Fibroblast of lung (primary cell): ENCODE data around the gene CRY1. TPM values are rescaled to one million over a fixed set of nuclear protein-coding genes. Genes with fewer than 3 reads are reported as not detected.

Experiments
- DNase-seq, 2 donors: peaks; one replicate each; pipeline versions ENCODE4 v3.0.0 to v3.0.0-alpha.2; 2010; ENCODE audit warnings: low read depth in 2 of 2
- H2AFZ ChIP-seq: 2 replicates; pipeline ENCODE4 v1.5.1; 2012; ENCODE audit warnings: low read length, control low read depth, inconsistent platforms
- H3K27ac ChIP-seq: 2 replicates; pipeline ENCODE4 v1.5.1; 2011; ENCODE audit warnings: low read length, control low read depth; ENCODE audit not compliant: insufficient read depth
- H3K27me3 ChIP-seq: 2 replicates; pipeline ENCODE4 v1.5.1; 2011; ENCODE audit warnings: mild to moderate bottlenecking, low read length; ENCODE audit not compliant: control insufficient read depth, insufficient read depth
- H3K36me3 ChIP-seq: 2 replicates; pipeline ENCODE4 v1.5.1; 2011; ENCODE audit warnings: low read length; ENCODE audit not compliant: control insufficient read depth, insufficient read depth
- H3K4me1 ChIP-seq: 2 replicates; pipeline ENCODE4 v1.5.1; 2011; ENCODE audit warnings: low read length; ENCODE audit not compliant: control insufficient read depth, insufficient read depth; ENCODE audit errors: extremely low read depth
- H3K4me2 ChIP-seq: 2 replicates; pipeline ENCODE4 v1.5.1; 2011; ENCODE audit warnings: low read length, control low read depth; ENCODE audit not compliant: insufficient read depth; ENCODE audit errors: extremely low read depth
- H3K4me3 ChIP-seq, 4 experiments: fragments of 200-600 bp in 1 of 4; sonication (generic) in 1 of 4; replicated peaks in 1 of 4; 2 replicates each; pipeline ENCODE4 v1.5.1; 2011 to 2016; ENCODE audit warnings: low read length in 4 of 4, low read depth in 3 of 4, mild to moderate bottlenecking in 3 of 4, control low read depth in 2 of 4, inconsistent platforms in 1 of 4, mixed read lengths in 1 of 4; ENCODE audit not compliant: insufficient read depth in 1 of 4; ENCODE audit errors: control extremely low read depth in 1 of 4
- H3K79me2 ChIP-seq: 2 replicates; pipeline ENCODE4 v1.5.1; 2012; ENCODE audit warnings: mild to moderate bottlenecking, low read length, inconsistent platforms; ENCODE audit not compliant: control insufficient read depth, insufficient read depth
- H3K9ac ChIP-seq: 2 replicates; pipeline ENCODE4 v1.5.1; 2011; ENCODE audit warnings: mild to moderate bottlenecking, low read length, control low read depth; ENCODE audit not compliant: insufficient read depth
- H3K9me3 ChIP-seq: 2 replicates; pipeline ENCODE4 v1.5.1; 2012; ENCODE audit warnings: low read depth, low read length; ENCODE audit not compliant: control insufficient read depth, insufficient read depth
- H4K20me1 ChIP-seq: 2 replicates; pipeline ENCODE4 v1.5.1; 2011; ENCODE audit warnings: low read length; ENCODE audit not compliant: control insufficient read depth, insufficient read depth; ENCODE audit errors: extremely low read depth
- EZH2 ChIP-seq: IDR thresholded peaks from 2 replicates; pipeline ENCODE4 v1.5.1; 2012; ENCODE audit warnings: low read length, control low read depth, mild to moderate bottlenecking; ENCODE audit errors: missing control alignments
- polyA plus RNA-seq, 2 donors: library from polyadenylated mRNA; depleted of rRNA in 1 of 2; stranded (reverse) in 1 of 2; unstranded in 1 of 2; fragments of >200 nt; gene quantifications; 2 replicates each; pipeline ENCODE4 v1.2.1, GENCODE V29; 2011 to 2012; ENCODE audit warnings: missing spikeins in 1 of 2
- total RNA-seq: library from RNA; depleted of rRNA; stranded (reverse); fragments of >200 nt; gene quantifications from 2 replicates; pipeline ENCODE4 v1.2.1, GENCODE V29; 2014
- TF ChIP-seq, protein P1 (sequence below), 2 donors: IDR thresholded peaks in 1 of 2; conservative IDR thresholded peaks in 1 of 2; 1 replicate in 1 of 2; 2 replicates in 1 of 2; pipeline ENCODE4 v1.5.1; 2011 to 2012; ENCODE audit warnings: low read length in 2 of 2, control low read depth in 1 of 2, inconsistent platforms in 1 of 2, low read depth in 1 of 2, mild to moderate bottlenecking in 1 of 2

Gene CRY1
- total and polyA plus RNA-seq, 2 donors (not counting 1 experiment from before 2014, with no cell fraction given): 9.6 to 12.9 TPM

DNA sequence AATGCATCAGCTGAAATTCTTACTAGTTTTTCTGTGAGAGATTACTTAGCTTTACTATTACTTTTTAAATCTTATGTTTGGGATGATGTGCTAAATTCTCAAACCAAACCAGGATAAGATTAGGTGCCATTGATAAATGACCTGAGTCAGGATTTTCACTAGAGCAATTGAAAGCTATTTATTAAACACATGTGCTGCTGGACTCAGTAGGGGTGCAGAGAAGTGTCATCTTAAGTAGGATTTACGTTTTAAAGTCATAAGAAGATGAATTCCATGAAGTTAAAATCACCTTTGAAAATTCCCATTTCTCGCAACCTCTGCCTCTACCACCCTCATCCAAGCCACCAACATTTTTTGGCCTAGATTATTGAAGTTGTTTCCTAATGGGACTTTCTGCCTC, 128.8 kb downstream of the CRY1 start:
- H3K4me2 ChIP-seq: no peak overlapping the region
- H3K9me3 ChIP-seq: no peaks in the 10 kb centered on the region
- no peak overlapping the region for H3K27ac ChIP-seq
- peaks cover 15% of the 10 kb centered on the region for H4K20me1 ChIP-seq
- no peak overlapping the region for H2AFZ ChIP-seq
- no peaks in the 10 kb centered on the region for H3K4me1 ChIP-seq
- peaks cover 3% of the 10 kb centered on the region for H3K36me3 ChIP-seq
- DNase-seq: no peak
- TF ChIP-seq, protein P1, sequence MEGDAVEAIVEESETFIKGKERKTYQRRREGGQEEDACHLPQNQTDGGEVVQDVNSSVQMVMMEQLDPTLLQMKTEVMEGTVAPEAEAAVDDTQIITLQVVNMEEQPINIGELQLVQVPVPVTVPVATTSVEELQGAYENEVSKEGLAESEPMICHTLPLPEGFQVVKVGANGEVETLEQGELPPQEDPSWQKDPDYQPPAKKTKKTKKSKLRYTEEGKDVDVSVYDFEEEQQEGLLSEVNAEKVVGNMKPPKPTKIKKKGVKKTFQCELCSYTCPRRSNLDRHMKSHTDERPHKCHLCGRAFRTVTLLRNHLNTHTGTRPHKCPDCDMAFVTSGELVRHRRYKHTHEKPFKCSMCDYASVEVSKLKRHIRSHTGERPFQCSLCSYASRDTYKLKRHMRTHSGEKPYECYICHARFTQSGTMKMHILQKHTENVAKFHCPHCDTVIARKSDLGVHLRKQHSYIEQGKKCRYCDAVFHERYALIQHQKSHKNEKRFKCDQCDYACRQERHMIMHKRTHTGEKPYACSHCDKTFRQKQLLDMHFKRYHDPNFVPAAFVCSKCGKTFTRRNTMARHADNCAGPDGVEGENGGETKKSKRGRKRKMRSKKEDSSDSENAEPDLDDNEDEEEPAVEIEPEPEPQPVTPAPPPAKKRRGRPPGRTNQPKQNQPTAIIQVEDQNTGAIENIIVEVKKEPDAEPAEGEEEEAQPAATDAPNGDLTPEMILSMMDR (conservative IDR thresholded peaks at IDR 0.05 in 1 of 2, IDR thresholded peaks at IDR 0.05 in 1 of 2; ENCODE audit: low read depth in 1 of 2, low read length in 2 of 2): no peak
- no peak for TF ChIP-seq EZH2
- no peak overlapping the region for H3K9ac ChIP-seq
- H3K27me3 ChIP-seq: no peaks in the 10 kb centered on the region
- peaks cover 72% of the 10 kb centered on the region for H3K79me2 ChIP-seq
- no peak overlapping the region for H3K4me3 ChIP-seq

DNA sequence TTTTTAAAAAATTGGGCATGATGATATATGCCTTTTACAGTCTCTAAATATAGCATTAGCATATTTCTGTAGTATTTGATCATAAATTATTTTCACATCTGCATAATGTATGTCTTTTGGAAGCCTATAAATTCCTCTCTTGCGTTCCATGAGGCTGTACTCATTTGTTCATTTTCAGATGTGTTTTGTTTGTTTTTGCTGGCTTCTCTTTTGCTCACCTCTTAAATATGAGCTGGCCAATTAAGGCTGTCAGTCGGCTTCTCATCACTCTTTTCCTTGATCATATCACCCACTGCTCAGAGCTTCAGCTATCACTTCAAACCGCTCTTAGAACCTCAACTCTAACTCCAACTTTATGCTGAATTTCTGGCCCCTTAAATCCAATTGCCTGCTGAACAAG, 131.1 kb downstream of the CRY1 start:
- DNase-seq: no peak
- no peak overlapping the region for H3K4me2 ChIP-seq
- H3K9me3 ChIP-seq: no peaks in the 10 kb centered on the region
- H3K9ac ChIP-seq: no peak overlapping the region
- TF ChIP-seq, protein P1 (conservative IDR thresholded peaks at IDR 0.05 in 1 of 2, IDR thresholded peaks at IDR 0.05 in 1 of 2; ENCODE audit: low read depth in 1 of 2, low read length in 2 of 2): no peak
- TF ChIP-seq EZH2: no peak
- H3K27ac ChIP-seq: no peak overlapping the region
- no peak overlapping the region for H3K4me3 ChIP-seq
- H4K20me1 ChIP-seq: peaks cover 14% of the 10 kb centered on the region
- H3K36me3 ChIP-seq: peaks cover 1% of the 10 kb centered on the region
- no peaks in the 10 kb centered on the region for H3K4me1 ChIP-seq
- peaks cover 91% of the 10 kb centered on the region for H3K79me2 ChIP-seq
- no peaks in the 10 kb centered on the region for H3K27me3 ChIP-seq
- no peak overlapping the region for H2AFZ ChIP-seq

DNA sequence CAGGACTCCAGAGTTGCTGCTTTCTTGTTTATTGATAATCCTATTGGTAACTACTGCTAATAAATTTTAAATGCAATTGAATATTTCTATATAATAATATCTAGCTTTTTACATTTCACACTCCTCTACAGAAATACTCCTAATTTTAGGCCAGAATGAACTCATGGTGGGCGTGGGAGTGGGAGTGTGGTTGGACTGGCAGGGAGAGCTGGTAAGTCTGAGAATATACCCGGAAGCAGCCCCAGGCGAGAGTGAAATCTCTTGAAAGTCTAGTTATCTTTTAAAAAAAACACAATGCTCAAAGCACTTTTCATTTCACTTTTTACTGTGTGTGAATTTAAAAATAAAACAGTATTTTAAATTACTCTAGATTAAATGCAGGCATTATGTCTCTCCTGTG, 132.9 kb downstream of the CRY1 start:
- DNase-seq: no peak
- peaks cover 90% of the 10 kb centered on the region for H3K79me2 ChIP-seq
- no peak for TF ChIP-seq EZH2
- TF ChIP-seq, protein P1 (conservative IDR thresholded peaks at IDR 0.05 in 1 of 2, IDR thresholded peaks at IDR 0.05 in 1 of 2; ENCODE audit: low read depth in 1 of 2, low read length in 2 of 2): no peak
- H3K27ac ChIP-seq: no peak overlapping the region
- no peak overlapping the region for H2AFZ ChIP-seq
- peaks cover 1% of the 10 kb centered on the region for H3K36me3 ChIP-seq
- no peaks in the 10 kb centered on the region for H3K4me1 ChIP-seq
- no peak overlapping the region for H3K9ac ChIP-seq
- no peak overlapping the region for H3K4me3 ChIP-seq
- peaks cover 14% of the 10 kb centered on the region for H4K20me1 ChIP-seq
- H3K4me2 ChIP-seq: no peak overlapping the region
- H3K9me3 ChIP-seq: no peaks in the 10 kb centered on the region
- no peaks in the 10 kb centered on the region for H3K27me3 ChIP-seq
